Activated B cell treated with CpG ODN at 0.5 μM for 24 hours (primary cell): ENCODE measurements around the gene NPAS3. TPM values are rescaled to one million over a fixed set of nuclear protein-coding genes. Genes with fewer than 3 reads are reported as not detected.

Experiments
- ATAC-seq: fragments of 200-7000 bp; cut with Tn5 transposase; one replicate; pipeline ENCODE4 v1.10.0; 2021; ENCODE audit warnings: low read depth, mild to moderate bottlenecking, moderate library complexity
- CTCF ChIA-PET: fragments of 350-600 bp; sonication (Branson Sonifier 250); formaldehyde crosslinking; loops from one replicate; lab custom pipeline; 2021; ENCODE audit warnings: antibody characterized with exemption; lab: Charles Lee
- POLR2A ChIA-PET: fragments of 350-600 bp; sonication (Branson Sonifier 250); formaldehyde crosslinking; loops from one replicate; lab custom pipeline; 2021; ENCODE audit warnings: antibody characterized with exemption; lab: Charles Lee
- DNase-seq: peaks from one replicate; pipeline ENCODE4 v3.0.0; 2022
- H3K27ac Mint-ChIP-seq: one replicate; pipeline ENCODE4 v1.8.0; 2020; ENCODE audit warnings: mixed read lengths
- H3K27me3 Mint-ChIP-seq: one replicate; pipeline ENCODE4 v1.8.0; 2021; ENCODE audit warnings: mixed read lengths
- H3K36me3 Mint-ChIP-seq: one replicate; pipeline ENCODE4 v1.8.0; 2021; ENCODE audit warnings: low read depth, mixed read lengths
- H3K4me1 Mint-ChIP-seq: one replicate; pipeline ENCODE4 v1.8.0; 2021; ENCODE audit warnings: mixed read lengths
- H3K4me3 Mint-ChIP-seq: one replicate; pipeline ENCODE4 v1.8.0; 2020; ENCODE audit warnings: mild to moderate bottlenecking, mixed read lengths
- H3K9me3 Mint-ChIP-seq: one replicate; pipeline ENCODE4 v1.8.0; 2020; ENCODE audit warnings: mixed read lengths
- intact Hi-C: fragments of 100-400 bp; cut with micrococcal nuclease; formaldehyde crosslinking; loops from one replicate; pipeline ENCODE4 v1.15.1; 2024
- total RNA-seq: library from RNA; stranded (reverse); gene quantifications from 2 replicates; pipeline ENCODE4 v1.2.3, GENCODE V29; 2022
- TF ChIP-seq, protein P1 (sequence below): fragments of 200-600 bp; IDR thresholded peaks from one replicate; pipeline ENCODE4 v1.8.0; 2022; ENCODE audit warnings: antibody characterized with exemption, mild to moderate bottlenecking

The NPAS3 gene
- total RNA-seq, 1 donor from 2014 or later, result not detected

DNA sequence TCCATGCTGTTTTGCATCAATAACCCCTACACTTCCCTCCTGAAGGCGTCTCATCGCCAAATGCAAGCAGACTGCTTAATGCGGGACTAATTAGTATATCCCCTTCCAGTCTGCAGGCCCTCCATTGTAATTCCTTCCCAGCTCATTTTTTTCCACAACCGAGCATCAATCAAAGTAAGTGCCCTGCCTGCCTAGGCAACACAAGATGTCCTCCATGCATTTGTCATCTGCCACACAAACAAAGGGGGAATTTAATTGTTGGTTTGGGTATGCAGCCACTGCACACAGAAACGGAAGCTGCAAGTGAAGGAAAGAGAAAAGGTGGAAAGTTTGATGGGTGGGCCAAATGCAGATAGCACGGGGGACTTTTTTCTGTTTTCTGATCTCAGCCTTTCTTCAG lies 844.2 kb downstream of the NPAS3 start:
- intact Hi-C loops, result no loop called here
- Mint-ChIP-seq H3K27ac (no peak overlapping the region), H3K4me1 (no peaks in the 10 kb centered on the region), H3K9me3 (no peaks in the 10 kb centered on the region), H3K27me3 (peaks cover 2% of the 10 kb centered on the region), H3K36me3 (no peaks in the 10 kb centered on the region), H3K4me3 (no peak overlapping the region)
- DNase-seq (no peak), ATAC-seq (no peak)
- TF ChIP-seq, protein P1, sequence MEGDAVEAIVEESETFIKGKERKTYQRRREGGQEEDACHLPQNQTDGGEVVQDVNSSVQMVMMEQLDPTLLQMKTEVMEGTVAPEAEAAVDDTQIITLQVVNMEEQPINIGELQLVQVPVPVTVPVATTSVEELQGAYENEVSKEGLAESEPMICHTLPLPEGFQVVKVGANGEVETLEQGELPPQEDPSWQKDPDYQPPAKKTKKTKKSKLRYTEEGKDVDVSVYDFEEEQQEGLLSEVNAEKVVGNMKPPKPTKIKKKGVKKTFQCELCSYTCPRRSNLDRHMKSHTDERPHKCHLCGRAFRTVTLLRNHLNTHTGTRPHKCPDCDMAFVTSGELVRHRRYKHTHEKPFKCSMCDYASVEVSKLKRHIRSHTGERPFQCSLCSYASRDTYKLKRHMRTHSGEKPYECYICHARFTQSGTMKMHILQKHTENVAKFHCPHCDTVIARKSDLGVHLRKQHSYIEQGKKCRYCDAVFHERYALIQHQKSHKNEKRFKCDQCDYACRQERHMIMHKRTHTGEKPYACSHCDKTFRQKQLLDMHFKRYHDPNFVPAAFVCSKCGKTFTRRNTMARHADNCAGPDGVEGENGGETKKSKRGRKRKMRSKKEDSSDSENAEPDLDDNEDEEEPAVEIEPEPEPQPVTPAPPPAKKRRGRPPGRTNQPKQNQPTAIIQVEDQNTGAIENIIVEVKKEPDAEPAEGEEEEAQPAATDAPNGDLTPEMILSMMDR, result no peak
- POLR2A ChIA-PET, result no interaction called here
- CTCF ChIA-PET, result interaction anchor here (0.7 to 3.5 kb wide), 2 partner anchors 10 to 105 kb away, joined by 3 to 15 read pairs; no protein-coding TSS in a partner anchor

DNA sequence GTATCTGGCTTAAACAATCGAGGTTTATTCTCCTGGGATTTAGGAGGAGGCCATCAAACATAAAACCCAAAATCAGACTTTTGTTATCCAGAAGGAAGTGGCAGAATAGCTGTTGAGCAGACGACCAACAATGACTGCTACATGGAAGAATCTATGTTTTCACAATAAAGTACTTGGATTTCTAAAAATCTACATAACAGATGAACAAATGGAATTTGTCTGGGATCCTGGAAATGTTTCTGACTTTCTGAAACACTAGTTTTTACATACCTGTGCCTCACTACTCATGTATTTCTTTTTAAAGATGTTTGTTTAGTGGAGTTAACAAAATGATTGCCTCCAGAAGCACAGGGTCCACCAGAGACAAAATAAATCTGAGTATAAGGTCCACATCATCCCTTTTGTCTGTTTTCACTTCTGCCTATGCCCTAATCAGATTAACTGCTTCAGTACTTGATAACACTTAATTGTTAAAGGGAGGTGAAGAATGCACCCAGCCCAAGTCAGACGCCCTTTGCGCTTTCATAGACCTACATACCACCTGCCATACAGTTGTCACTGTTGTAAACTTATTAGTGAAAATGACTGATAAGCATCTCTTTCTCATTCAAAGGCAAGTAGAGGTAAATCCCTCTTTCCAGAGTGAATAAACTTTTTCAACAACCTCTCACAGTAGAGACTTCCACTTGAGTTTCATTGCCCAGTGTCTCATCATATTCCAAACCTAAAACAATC lies 847.6 kb downstream of the NPAS3 start:
- H3K27me3 Mint-ChIP-seq, result peaks cover 5% of the 10 kb centered on the region
- H3K27ac Mint-ChIP-seq, result no peak overlapping the region
- ChIA-PET CTCF (no interaction called here), POLR2A (no interaction called here)
- TF ChIP-seq, protein P1, result no peak
- no peaks in the 10 kb centered on the region for H3K9me3 Mint-ChIP-seq
- H3K4me3 Mint-ChIP-seq, result no peak overlapping the region
- H3K36me3 Mint-ChIP-seq, result no peaks in the 10 kb centered on the region
- no peaks in the 10 kb centered on the region for H3K4me1 Mint-ChIP-seq
- DNase-seq (no peak), ATAC-seq (no peak)
- intact Hi-C loops, result no loop called here

DNA sequence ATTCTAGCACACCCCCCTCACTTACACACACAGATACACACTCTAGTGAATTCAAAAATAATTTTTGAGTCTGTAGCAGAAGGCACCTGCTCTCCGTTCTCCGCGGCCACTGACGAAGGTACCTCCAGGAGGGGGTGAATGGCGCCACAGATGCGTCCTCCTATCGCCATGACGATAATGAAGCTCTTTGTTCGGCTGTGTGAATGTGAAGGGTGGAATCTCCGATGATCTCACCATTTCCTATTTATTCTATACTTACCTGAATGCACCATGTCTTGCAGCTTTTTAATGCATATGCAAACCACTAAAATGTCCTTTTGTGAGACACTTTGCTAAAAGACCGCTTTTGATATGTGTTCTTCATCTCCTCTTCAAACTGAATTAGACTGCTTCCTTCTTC lies 849.5 kb downstream of the NPAS3 start:
- H3K36me3 Mint-ChIP-seq, result no peaks in the 10 kb centered on the region
- peaks cover 6% of the 10 kb centered on the region for H3K4me1 Mint-ChIP-seq
- POLR2A ChIA-PET, result no interaction called here
- CTCF ChIA-PET, result no interaction called here
- peaks cover 19% of the 10 kb centered on the region for H3K27me3 Mint-ChIP-seq
- no peaks in the 10 kb centered on the region for H3K9me3 Mint-ChIP-seq
- no peak overlapping the region for H3K27ac Mint-ChIP-seq
- H3K4me3 Mint-ChIP-seq, result no peak overlapping the region
- TF ChIP-seq, protein P1, result no peak
- DNase-seq (no peak), ATAC-seq (no peak)
- intact Hi-C loops, result no loop called here

DNA sequence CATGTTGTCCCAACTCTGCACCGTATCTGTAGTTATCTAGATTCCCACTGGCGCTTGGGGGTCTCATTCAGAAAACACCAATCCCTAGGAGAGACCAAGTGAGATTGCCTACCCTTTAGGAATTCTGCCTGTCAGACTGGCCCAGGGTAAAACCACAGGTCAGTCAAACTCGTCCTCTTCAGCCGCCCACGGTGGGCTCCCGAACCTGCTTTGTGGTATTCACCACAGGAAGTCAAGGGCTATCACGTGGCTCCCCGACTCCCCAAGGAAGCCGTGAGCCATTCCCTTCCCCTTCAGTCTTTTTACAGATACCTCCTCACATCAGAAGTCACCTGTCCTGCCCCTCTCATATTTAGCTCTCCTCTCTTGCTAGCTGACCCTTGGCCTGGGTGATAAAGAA lies 852.3 kb downstream of the NPAS3 start:
- ChIA-PET CTCF (no interaction called here), POLR2A (no interaction called here)
- intact Hi-C loops, result loop anchor here (5.0 kb wide), 1 partner anchor 314 kb away; no protein-coding TSS in a partner anchor
- Mint-ChIP-seq H3K4me3 (no peak overlapping the region), H3K27ac (no peak overlapping the region), H3K27me3 (peaks cover 24% of the 10 kb centered on the region), H3K36me3 (no peaks in the 10 kb centered on the region), H3K9me3 (no peaks in the 10 kb centered on the region), H3K4me1 (peaks cover 6% of the 10 kb centered on the region)
- TF ChIP-seq, protein P1, result no peak
- no peak for ATAC-seq
- DNase-seq, result no peak

DNA sequence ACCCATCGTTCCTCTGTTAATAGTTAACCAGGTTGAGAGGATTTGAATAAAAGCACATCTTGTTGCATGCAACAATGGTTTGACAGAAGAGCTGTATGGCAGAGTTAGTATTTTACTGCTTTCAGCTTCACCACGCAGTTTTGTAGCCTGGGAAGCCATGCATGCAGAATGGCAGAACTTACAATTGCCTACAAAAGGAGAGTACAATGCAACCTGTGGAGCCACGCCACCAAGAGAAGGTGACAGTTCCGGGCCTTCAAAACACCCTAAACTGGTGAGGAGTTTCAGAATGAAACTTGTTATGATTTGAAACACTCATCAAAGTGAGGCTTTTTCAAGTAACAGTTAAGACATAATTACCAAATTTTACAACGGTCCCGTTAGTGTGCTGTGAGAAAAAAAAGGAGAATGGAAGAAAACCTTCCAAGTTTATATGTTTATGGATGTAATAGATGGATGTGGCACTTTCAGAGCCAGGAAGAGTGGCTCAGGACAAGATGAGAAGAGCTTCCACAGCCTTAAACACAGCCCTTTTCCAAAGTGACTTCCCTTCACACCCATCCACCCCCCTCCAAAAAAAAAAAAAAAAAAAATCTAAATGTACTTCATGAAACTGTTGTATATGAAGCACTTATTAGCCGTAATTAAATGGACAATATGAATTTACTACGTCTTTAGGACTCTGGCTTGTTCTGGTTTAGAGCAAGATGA lies 853.5 kb downstream of the NPAS3 start:
- ATAC-seq, result no peak
- peaks cover 24% of the 10 kb centered on the region for H3K27me3 Mint-ChIP-seq
- H3K36me3 Mint-ChIP-seq, result no peaks in the 10 kb centered on the region
- no peak overlapping the region for H3K4me3 Mint-ChIP-seq
- H3K4me1 Mint-ChIP-seq, result peaks cover 6% of the 10 kb centered on the region
- intact Hi-C loops, result loop anchor here (1.0 to 5.0 kb wide), 2 partner anchors 315 to 1216 kb away; no protein-coding TSS in a partner anchor
- TF ChIP-seq, protein P1, result no peak
- POLR2A ChIA-PET, result no interaction called here
- no peaks in the 10 kb centered on the region for H3K9me3 Mint-ChIP-seq
- DNase-seq, result no peak
- H3K27ac Mint-ChIP-seq, result no peak overlapping the region
- CTCF ChIA-PET, result interaction anchor here (0.6 to 2.5 kb wide), 11 partner anchors 9 to 1226 kb away, joined by 3 to 20 read pairs (median 5); no protein-coding TSS in a partner anchor
